HUES6 (cell line): Measurements from ENCODE around the gene NHEJ1.

Experiments
- H3K27ac ChIP-seq: 2 replicates; pipeline ENCODE4 v1.7.0; 2013; ENCODE audit warnings: low read depth, mild to moderate bottlenecking, low read length, inconsistent platforms
- H3K27me3 ChIP-seq: 2 replicates; pipeline ENCODE4 v1.6.1; 2013; ENCODE audit warnings: low read length; ENCODE audit not compliant: control insufficient read depth, insufficient read depth
- H3K36me3 ChIP-seq: 2 replicates; pipeline ENCODE4 v1.6.1; 2013; ENCODE audit warnings: low read length; ENCODE audit not compliant: control insufficient read depth, insufficient read depth
- H3K4me1 ChIP-seq: 2 replicates; pipeline ENCODE4 v1.6.1; 2013; ENCODE audit warnings: low read length; ENCODE audit not compliant: control insufficient read depth, insufficient read depth
- H3K4me3 ChIP-seq: 2 replicates; pipeline ENCODE4 v1.5.1; 2013; ENCODE audit warnings: low read depth, low read length
- H3K9ac ChIP-seq: one replicate; pipeline ENCODE4 v1.6.1; 2013; ENCODE audit warnings: mild to moderate bottlenecking, low read length
- H3K9me3 ChIP-seq: 2 replicates; pipeline ENCODE4 v1.6.1; 2013; ENCODE audit warnings: low read depth, low read length; ENCODE audit not compliant: control insufficient read depth, insufficient read depth

The NHEJ1 gene

GRCh38 chr2:219119422-219120043 is 41.1 kb downstream of the NHEJ1 start:
- Histone ChIP-seq H3K27me3 (no peaks in the 10 kb centered on the region), H3K9me3 (no peaks in the 10 kb centered on the region), H3K4me1 (peaks cover 11% of the 10 kb centered on the region; the same call in 1 of the 2 replicates), H3K4me3 (no peak overlapping the region), H3K27ac (no peak overlapping the region), H3K9ac (no peak overlapping the region), H3K36me3 (no peaks in the 10 kb centered on the region)

- Histone ChIP-seq H3K27ac (no peak overlapping the region), H3K4me1 (peaks cover 11% of the 10 kb centered on the region; the same call in 1 of the 2 replicates), H3K36me3 (no peaks in the 10 kb centered on the region), H3K4me3 (no peak overlapping the region), H3K27me3 (no peaks in the 10 kb centered on the region), H3K9me3 (no peaks in the 10 kb centered on the region), H3K9ac (no peak overlapping the region)
Observed at GRCh38 chr2:219118504-219118903, 42.1 kb downstream of the NHEJ1 start.

- Histone ChIP-seq H3K4me3 (no peak overlapping the region), H3K36me3 (no peaks in the 10 kb centered on the region), H3K27me3 (no peaks in the 10 kb centered on the region)
Observed at GRCh38 chr2:219116776-219117646, 43.6 kb downstream of the NHEJ1 start.

GRCh38 chr2:219112651-219113338 is 47.8 kb downstream of the NHEJ1 start:
- H3K27me3 ChIP-seq: no peaks in the 10 kb centered on the region
- peaks cover 7% of the 10 kb centered on the region for H3K4me1 ChIP-seq
- no peaks in the 10 kb centered on the region for H3K9me3 ChIP-seq
- no peaks in the 10 kb centered on the region for H3K36me3 ChIP-seq
- no peak overlapping the region for H3K4me3 ChIP-seq
- H3K27ac ChIP-seq: no peak overlapping the region
- no peak overlapping the region for H3K9ac ChIP-seq

More at GRCh38 chr2:219116776-219117646, 43.6 kb downstream of the NHEJ1 start:
- H3K27ac ChIP-seq: no peak overlapping the region
- H3K4me1 ChIP-seq: peaks cover 11% of the 10 kb centered on the region; the same call in 1 of the 2 replicates
- no peak overlapping the region for H3K9ac ChIP-seq
- H3K9me3 ChIP-seq: no peaks in the 10 kb centered on the region

GRCh38 chr2:219112062-219112406 is 48.6 kb downstream of the NHEJ1 start:
- Histone ChIP-seq H3K9ac (no peak overlapping the region), H3K36me3 (no peaks in the 10 kb centered on the region), H3K27ac (no peak overlapping the region), H3K4me3 (no peak overlapping the region), H3K27me3 (no peaks in the 10 kb centered on the region), H3K9me3 (no peaks in the 10 kb centered on the region), H3K4me1 (peaks cover 6% of the 10 kb centered on the region)

GRCh38 chr2:219111375-219112061 is 49.1 kb downstream of the NHEJ1 start:
- H3K27ac ChIP-seq: no peak overlapping the region
- H3K4me3 ChIP-seq: no peak overlapping the region

GRCh38 chr2:219109471-219109870 is 51.1 kb downstream of the NHEJ1 start:
- Histone ChIP-seq H3K4me1 (peaks cover 4% of the 10 kb centered on the region; the same call in 1 of the 2 replicates), H3K27ac (no peak overlapping the region), H3K9me3 (no peaks in the 10 kb centered on the region), H3K9ac (no peak overlapping the region), H3K27me3 (no peaks in the 10 kb centered on the region), H3K4me3 (no peak overlapping the region), H3K36me3 (no peaks in the 10 kb centered on the region)

More at GRCh38 chr2:219111375-219112061, 49.1 kb downstream of the NHEJ1 start:
- H3K9ac ChIP-seq: no peak overlapping the region
- no peaks in the 10 kb centered on the region for H3K27me3 ChIP-seq
- H3K4me1 ChIP-seq: peaks cover 4% of the 10 kb centered on the region; the same call in 1 of the 2 replicates
- no peaks in the 10 kb centered on the region for H3K36me3 ChIP-seq
- no peaks in the 10 kb centered on the region for H3K9me3 ChIP-seq

- no peaks in the 10 kb centered on the region for H3K9me3 ChIP-seq
- H3K36me3 ChIP-seq: no peaks in the 10 kb centered on the region
- H3K9ac ChIP-seq: no peak overlapping the region
- H3K27me3 ChIP-seq: no peaks in the 10 kb centered on the region
- H3K4me1 ChIP-seq: peaks cover 4% of the 10 kb centered on the region; the same call in 1 of the 2 replicates
- no peak overlapping the region for H3K4me3 ChIP-seq
- no peak overlapping the region for H3K27ac ChIP-seq
Observed at GRCh38 chr2:219107758-219108157, 52.9 kb downstream of the NHEJ1 start.

- Histone ChIP-seq H3K27ac (no peak overlapping the region), H3K4me1 (peaks cover 4% of the 10 kb centered on the region; the same call in 1 of the 2 replicates), H3K27me3 (no peaks in the 10 kb centered on the region), H3K9me3 (no peaks in the 10 kb centered on the region), H3K4me3 (no peak overlapping the region), H3K9ac (no peak overlapping the region), H3K36me3 (no peaks in the 10 kb centered on the region)
Observed at GRCh38 chr2:219106251-219106650, 54.4 kb downstream of the NHEJ1 start.

GRCh38 chr2:219104107-219105035 is 56.2 kb downstream of the NHEJ1 start:
- Histone ChIP-seq H3K36me3 (no peaks in the 10 kb centered on the region), H3K27me3 (no peaks in the 10 kb centered on the region), H3K27ac (no peak overlapping the region), H3K9ac (no peak overlapping the region), H3K4me3 (no peak overlapping the region), H3K9me3 (no peaks in the 10 kb centered on the region), H3K4me1 (no peaks in the 10 kb centered on the region; the same call in 1 of the 2 replicates)
